ENCODE data around the gene PXDN.
"Not testable (repeated sequence)": the region's sequence is repeated elsewhere in the genome, so short reads cannot be mapped to it uniquely, and the experiment has no call there.

DNA sequence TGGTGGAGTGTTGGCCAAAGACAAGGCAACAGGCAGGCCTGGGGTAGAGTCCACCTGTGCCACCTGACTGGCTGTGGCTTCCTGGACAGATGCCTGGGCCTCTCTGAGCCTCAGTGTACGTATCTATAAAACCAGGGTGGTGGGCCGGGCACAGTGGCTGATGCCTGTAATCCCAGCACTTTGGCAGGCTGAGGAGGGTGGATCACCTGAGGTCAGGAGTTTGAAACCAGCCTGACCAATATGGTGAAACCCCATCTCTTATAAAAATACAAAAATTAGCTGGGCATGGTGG is 28.4 kb downstream of the PXDN start:
- TF ChIP-seq, protein P1, sequence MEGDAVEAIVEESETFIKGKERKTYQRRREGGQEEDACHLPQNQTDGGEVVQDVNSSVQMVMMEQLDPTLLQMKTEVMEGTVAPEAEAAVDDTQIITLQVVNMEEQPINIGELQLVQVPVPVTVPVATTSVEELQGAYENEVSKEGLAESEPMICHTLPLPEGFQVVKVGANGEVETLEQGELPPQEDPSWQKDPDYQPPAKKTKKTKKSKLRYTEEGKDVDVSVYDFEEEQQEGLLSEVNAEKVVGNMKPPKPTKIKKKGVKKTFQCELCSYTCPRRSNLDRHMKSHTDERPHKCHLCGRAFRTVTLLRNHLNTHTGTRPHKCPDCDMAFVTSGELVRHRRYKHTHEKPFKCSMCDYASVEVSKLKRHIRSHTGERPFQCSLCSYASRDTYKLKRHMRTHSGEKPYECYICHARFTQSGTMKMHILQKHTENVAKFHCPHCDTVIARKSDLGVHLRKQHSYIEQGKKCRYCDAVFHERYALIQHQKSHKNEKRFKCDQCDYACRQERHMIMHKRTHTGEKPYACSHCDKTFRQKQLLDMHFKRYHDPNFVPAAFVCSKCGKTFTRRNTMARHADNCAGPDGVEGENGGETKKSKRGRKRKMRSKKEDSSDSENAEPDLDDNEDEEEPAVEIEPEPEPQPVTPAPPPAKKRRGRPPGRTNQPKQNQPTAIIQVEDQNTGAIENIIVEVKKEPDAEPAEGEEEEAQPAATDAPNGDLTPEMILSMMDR (conservative IDR thresholded peaks at IDR 0.05; ENCODE audit: low read length) = not testable (repeated sequence)
- TF ChIP-seq EZH2phosphoT487 (IDR thresholded peaks at IDR 0.05; ENCODE audit: borderline replicate concordance) = not testable (repeated sequence)

All from Loucy (cell line).